Measurements from ENCODE around the gene BMS1.
"Not testable (repeated sequence)": the region's sequence is repeated elsewhere in the genome, so short reads cannot be mapped to it uniquely, and the experiment has no call there.

The BMS1 gene

DNA sequence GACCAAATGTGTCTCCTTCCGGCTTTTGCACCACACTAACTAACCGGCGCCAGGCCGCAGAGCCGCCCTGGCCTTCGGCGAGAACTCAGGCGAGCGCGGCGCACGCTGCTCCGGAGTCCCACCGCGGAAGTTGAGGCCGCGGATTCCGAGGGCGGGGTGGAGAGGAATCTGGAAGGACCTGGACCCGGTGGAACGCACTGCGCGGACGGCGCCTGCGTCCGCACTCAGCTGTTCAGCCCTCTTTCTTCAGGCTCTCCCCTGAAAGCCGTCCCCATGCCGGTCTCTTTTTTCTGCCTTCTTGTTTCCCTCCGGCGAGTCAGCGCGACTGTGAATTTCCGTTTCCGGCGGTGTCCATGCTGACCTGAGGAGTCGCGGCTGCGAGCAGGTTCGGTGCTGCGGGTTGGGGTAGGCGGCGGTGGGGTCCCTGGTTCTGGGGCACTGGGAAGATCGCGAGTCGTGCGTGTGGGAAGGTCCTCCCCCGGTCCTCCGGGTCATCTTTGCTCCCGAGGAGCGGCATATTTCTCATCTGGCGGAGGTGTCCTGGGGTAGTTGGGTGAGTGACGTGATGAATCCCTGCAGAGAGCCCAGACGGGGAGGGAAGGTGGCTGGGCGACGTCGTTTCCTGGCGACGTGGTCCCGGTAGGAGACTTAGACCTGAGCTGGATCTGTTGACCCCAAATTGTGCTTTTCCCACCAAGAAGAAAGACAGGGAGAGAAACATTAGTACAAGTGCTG is at the start of gene BMS1:
BMS1 (plus strand) TSS at position 350 of the 735 bp plus-strand sequence. CDS start 1,600 bp downstream, outside the sequence.
- DNase-seq (ENCODE audit: low read depth in 2 of 2, low spot score in 1 of 2): peak; percentile 63 to 75

DNA sequence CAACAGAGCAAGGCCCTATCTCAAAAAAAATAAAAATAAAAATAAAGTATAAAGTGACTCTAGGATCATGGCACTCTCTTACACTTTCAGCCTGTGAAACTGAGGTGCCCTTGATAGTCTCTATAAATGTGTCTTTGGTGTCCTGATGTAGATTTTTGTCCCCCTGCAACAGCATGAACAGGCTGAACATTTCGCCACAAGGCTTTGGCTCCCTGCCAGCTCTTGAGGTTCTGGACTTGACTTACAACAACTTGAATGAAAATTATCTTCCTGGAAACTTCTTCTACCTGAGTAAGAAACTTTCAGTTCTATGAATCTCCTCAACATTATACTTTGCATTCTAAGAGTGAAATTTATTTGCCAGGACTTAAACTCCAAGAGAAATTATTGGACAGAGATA is 48.1 kb upstream of the BMS1 start:
- DNase-seq (ENCODE audit: low read depth in 2 of 2, low spot score in 1 of 2): no peak

DNA sequence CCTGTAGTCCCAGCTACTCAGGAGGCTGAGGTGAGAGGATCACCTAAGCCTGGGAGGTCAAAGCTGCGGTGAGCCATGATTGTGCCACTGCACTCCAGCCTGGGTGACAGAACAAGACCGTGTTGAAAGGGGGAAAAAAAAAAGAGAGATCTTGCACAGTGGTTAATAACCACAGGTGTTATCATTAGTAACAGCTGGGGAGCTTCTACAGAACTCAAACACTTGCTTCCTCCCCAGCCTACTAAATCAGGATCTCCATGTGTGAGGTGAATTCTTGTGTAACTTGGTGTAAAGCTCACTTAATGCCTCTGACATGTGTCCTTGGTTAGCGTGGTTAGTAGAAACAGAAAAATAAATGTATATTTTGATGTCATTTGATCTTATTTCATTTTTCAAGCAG is 43.9 kb upstream of the BMS1 start:
- no peak for DNase-seq (ENCODE audit: low read depth in 2 of 2, low spot score in 1 of 2)

DNA sequence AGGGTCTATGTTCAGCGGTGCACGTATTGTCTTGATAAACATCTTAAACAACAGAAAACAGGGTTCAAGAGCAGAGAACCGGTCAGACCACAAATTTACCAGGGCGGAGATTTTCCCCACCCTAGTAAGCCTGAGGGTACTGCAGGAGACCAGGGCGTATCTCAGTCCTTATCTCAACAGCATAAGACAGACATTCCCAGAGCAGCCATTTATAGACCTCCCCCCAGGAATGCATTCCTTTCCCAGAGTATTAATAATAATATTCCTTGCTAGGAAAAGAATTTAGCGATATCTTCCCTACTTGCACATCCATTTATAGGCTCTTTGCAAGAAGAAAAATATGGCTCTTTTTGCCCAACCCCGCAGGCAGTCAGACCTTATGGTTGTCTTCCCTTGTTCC is 41.1 kb upstream of the BMS1 start:
- not testable (repeated sequence) for DNase-seq (ENCODE audit: low read depth in 2 of 2, low spot score in 1 of 2)

- no peak for DNase-seq (ENCODE audit: low read depth in 2 of 2, low spot score in 1 of 2)
Observed at GRCh38 chr10:42743697-42744096, 38.9 kb upstream of the BMS1 start.

DNA sequence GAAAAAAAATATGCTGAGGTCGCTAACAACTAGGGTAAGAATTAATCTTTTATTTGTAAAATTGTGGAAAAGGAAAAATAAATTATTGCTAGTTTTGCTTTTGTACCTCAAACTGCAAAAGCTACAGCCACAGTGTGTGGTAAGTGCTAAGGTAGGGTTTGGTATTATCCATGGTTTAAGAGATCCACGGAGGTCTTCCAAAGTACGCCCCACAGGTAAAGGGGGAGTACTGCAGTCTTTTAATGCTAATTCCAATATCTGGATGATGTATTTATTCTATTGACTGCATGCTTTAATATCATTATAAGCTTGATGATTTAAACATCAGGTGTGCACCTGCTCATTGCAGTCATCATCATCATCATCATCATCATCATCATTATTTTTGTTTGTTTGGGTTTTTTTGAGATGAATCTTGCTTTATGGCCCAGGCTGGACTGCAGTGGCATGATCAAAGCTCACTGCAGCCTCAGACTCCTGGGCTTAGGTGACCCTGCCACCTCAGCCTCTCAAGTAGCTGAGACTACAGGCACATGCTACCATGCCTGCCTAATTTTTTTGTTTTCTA is 38.4 kb upstream of the BMS1 start:
- no peak for DNase-seq (ENCODE audit: low read depth in 2 of 2, low spot score in 1 of 2)

DNA sequence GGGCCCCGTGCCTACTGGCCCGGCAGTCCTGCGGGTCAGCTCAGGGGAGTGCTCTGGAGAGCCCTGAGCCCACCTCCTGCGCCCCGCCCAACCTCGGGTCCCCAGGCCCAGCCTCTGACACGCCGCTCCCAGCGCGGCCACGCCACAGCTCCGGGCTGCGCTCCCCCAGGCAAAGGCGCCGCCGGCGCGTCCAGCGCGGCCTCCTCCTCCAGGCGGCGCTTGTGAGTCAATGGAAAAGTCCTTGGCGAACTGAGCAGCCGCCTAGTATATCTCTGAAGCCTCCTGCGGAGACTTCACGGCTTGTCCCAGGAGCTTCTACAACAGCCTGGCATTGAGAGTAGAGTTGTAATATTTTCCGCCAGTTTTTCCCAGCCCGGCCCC is 29.5 kb upstream of the BMS1 start:
- DNase-seq (ENCODE audit: low read depth in 2 of 2, low spot score in 1 of 2): peak; percentile 31 to 50

DNA sequence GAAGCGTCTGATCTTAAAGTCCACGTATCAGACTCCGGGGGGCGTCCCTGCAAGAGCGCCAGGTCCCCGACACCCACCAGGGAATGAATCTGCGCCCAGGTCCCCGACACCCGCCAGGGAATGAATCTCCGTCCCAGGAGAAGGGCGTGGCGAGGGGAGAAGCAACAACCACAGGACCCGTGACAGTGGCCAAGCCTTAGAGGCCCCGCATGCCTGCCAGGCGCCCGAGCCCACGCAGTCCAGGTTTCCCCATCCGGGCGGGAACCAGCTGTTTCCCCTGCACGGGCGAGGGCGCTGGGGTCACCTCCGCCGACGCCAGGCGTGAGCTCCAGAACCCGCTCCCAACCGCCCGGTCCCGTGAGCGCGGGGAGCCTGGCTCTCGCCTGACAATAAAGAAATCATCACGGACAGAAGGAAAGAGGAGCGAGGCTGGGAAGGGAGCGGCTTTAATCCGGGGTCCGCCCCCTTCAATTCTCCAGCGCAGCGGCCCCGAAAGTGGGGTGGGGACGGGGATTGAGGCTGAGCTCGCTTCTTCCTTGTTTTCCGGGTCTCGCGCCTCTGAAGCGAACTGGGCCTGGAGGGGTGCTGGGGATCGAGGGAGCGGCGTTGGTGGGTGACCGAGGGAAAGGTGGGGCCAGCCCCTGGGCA is 29.0 kb upstream of the BMS1 start:
- no peak for DNase-seq (ENCODE audit: low read depth in 2 of 2, low spot score in 1 of 2)

- no peak for DNase-seq (ENCODE audit: low read depth in 2 of 2, low spot score in 1 of 2)
Observed at GRCh38 chr10:42754155-42755027, 28.2 kb upstream of the BMS1 start.

GRCh38 chr10:42755028-42755451 is 27.6 kb upstream of the BMS1 start:
- no peak for DNase-seq (ENCODE audit: low read depth in 2 of 2, low spot score in 1 of 2)

DNA sequence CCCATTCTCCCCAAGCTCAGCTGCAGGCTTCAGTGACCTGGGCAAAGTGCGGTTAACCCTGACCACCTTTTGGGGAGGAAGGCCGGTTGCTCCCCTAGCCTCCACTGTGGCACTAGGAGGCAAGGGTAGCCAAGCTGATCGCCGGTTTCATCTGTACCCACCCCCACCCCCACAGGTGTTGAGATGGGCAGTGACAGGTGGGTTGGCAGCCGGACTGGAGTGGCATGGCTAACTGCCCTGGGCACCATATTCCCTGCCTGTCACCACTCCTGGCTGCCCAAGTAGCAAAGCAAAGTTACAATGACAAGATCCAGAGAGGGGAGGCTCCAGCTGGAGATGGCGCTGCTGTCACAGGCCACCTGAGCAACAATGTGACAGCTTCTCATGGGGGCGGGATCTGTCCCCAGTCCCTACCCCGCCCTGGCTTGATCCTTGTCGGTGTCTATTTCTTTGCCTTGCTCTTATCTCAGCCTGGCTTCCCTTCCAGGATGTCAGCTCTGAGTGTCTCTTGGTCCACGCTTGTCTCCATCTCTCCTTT is 27.0 kb upstream of the BMS1 start:
- no peak for DNase-seq (ENCODE audit: low read depth in 2 of 2, low spot score in 1 of 2)

DNA sequence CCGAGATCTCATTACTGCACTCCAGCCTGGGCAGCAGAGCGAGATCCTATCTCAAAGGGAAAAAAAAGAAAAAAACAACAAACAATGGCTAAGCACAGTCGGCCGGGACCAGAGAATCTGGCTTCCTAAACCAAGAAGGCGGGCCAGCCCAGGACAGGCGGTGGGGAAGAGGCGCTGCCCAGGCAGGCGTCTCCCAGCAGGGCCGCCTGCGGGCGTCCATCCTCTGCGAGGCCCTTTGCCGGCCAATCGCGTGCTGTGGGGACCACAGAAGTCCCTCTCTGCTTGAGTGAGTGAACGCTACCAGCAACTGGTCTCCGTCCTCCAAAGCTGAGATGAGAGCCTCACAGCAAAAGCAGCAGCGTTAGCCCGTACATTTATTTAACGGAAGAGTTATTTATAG is 14.7 kb upstream of the BMS1 start:
- DNase-seq (ENCODE audit: low read depth in 2 of 2, low spot score in 1 of 2): no peak

DNA sequence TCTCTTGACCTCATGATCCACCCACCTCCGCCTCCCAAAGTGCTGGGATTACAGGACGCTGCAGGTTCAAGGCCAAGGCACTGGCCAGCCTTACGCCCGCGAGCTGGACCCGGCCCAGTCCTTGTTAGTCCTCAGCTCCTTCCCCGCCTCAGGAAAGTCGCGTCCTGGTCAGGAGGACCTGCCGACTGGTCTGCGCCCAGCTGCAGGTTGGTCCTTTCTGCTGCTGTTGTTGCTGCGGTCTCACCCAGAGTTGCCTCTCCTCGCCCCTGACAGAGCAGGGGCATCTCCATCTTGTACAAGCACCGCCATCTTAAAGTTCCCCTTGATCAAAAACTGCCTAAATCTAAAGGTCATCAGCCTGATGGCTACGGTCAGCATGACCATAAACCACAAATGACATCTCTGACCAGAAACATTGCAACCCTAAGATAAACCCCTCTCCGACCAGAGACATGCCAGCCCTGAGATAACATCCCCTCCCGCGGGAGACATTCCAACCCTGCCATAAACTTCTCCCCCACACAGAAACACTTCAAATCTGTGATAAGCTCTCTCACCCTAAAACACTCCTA is 13.9 kb upstream of the BMS1 start:
- no peak for DNase-seq (ENCODE audit: low read depth in 2 of 2, low spot score in 1 of 2)

DNA sequence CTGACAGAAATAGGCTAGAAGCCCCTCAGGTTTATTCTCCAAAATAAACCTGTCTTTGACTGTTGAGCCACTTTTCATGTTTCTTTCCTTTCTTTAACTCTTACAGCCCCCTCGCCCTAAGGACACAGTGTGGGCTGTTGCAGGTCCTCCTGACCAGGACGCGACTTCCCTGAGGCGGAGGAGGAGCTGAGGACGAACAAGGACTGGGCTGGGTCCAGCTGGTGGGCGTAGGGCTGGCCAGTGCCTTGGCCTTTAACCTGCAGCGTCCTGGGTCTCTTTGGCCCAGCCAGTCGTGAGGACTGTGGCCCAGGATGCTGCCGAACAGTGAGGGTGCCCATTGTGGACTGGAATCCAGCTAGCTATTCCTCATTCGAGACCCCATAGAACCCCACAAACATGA is 13.4 kb upstream of the BMS1 start:
- no peak for DNase-seq (ENCODE audit: low read depth in 2 of 2, low spot score in 1 of 2)

DNA sequence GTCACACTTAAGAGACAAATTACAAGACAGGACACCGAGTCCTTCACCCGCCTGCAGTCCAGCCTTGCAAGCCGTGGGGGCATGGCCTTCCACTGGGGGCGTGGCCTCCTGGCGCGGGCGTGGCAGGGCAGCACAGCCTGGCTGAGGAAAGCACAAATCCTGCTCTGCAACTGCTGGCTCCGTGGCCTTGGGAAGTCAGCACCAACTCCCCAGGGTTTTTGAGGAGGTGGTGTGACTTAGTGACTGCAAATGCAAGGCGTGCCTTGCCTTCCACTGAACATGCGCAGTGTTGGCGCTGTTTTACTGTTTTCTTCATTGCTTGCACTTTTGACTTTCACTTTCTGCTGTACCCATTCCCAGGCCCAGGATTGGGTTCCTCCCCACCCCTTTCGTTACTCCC is 12.9 kb upstream of the BMS1 start:
- DNase-seq (ENCODE audit: low read depth in 2 of 2, low spot score in 1 of 2): no peak

DNA sequence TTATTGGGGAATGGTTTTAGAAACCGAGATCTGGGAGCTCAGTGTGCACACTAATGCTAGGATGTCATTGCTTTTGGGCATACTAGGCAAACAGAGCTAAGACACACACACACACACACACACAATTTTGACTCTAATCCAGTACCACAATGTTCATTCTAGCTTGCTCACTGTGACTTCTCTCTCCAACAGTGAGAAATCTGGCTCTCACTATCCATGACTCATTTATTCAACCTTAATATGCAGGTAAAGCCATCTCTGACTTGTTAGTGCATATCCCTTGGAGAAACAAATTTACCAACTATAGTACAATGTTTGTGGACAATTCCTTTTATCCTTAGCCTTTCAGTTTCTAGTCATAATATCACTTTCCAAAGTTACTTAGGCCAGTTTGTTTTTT is 5.9 kb upstream of the BMS1 start:
- DNase-seq (ENCODE audit: low read depth in 2 of 2, low spot score in 1 of 2): no peak

- DNase-seq (ENCODE audit: low read depth in 2 of 2, low spot score in 1 of 2): no peak
Observed at GRCh38 chr10:42780456-42780855, 2.1 kb upstream of the BMS1 start.

DNA sequence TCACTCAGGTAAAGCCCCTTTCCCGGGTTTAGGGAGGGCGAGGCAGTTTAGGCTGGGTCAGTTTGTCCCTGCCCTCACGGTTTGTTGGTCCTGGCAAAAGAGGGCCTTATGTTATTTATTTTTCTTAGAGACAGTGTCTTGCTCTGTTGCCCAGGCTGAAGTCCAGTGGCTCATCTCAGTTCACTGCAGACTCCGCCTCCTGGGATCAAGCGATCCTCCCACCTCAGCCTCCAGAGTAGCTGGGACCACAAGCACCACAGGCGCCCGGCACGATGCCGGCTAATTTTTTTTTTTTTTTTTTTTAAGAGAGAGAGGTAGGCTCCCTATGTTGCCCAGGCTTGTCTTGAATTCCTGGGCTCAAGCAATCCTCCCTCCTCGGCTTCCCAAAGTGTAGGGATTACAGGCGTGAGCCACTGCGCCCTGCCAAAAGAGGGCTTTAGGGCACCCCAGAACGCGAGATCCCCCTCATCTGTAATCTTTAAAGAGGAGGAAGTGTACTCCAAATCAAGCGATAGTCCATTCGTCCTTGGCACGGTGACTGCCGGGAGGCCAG is 626 bp upstream of the BMS1 start:
- no peak for DNase-seq (ENCODE audit: low read depth in 2 of 2, low spot score in 1 of 2)

- no peak for DNase-seq (ENCODE audit: low read depth in 2 of 2, low spot score in 1 of 2)
Observed at GRCh38 chr10:42783181-42783549, 570 bp downstream of the BMS1 start.

DNA sequence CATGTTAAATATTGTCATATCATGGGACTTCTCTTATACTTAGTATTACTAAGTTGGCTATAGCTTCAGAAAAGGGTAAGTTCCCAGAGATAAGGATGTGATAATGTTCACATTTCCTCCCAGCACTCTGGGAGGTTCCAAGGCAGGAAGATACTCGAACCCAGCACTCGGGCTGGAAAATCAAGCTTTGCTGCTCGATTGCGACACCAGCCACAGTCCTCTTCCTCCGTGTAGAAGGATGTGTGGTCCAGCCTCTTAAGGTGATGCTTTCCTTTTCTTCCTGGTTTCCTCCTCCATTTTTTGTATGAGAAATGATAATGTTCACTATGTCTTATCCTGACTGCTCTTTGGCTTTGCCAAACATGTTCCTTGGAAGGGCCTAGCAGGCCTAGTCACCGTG is 3.2 kb downstream of the BMS1 start:
- no peak for DNase-seq (ENCODE audit: low read depth in 2 of 2, low spot score in 1 of 2)

- DNase-seq (ENCODE audit: low read depth in 2 of 2, low spot score in 1 of 2): no peak
Observed at GRCh38 chr10:42790835-42791234, 8.2 kb downstream of the BMS1 start.
